ENCODE measurements around the gene SMIM24. TPM values are rescaled to one million over a fixed set of nuclear protein-coding genes. Genes with fewer than 3 reads are reported as not detected.

SMIM24 gene
- total and polyA plus RNA-seq, 9 of the 15 experiments (the other 6 are each of a cell fraction or from before 2014, with no cell fraction given) = 0.45 to 12.3 (median 1.4) TPM; not detected in 1

- 0 out of 2 replicates have a peak, but pooled peaks have one; percentile 55 for TF ChIP-seq CBX1 (IDR thresholded peaks at IDR 0.05; ENCODE audit: low read depth)
- TF ChIP-seq FOXP4 (CRISPR knock-in tag; IDR thresholded peaks at IDR 0.05; ENCODE audit: borderline replicate concordance) = peak; percentile 99
- 0 out of 2 replicates have a peak, but pooled peaks have one; percentile 29 for TF ChIP-seq HINFP (tag; conservative IDR thresholded peaks at IDR 0.05; ENCODE audit: low read depth)
- peak in 1 of 2 experiments; percentile 94; a peak in 1 of 4 replicates for TF ChIP-seq TEAD1 (CRISPR knock-in tag; IDR thresholded peaks at IDR 0.05)
- 0 out of 2 replicates have a peak, but pooled peaks have one; percentile 26 for TF ChIP-seq BRD4 (IDR thresholded peaks at IDR 0.05)
- peak; percentile 79 to 97; a peak in 3 of 4 replicates for TF ChIP-seq UBTF (IDR thresholded peaks at IDR 0.05; ENCODE audit: borderline replicate concordance in 1 of 2, low read depth in 2 of 2, low read length in 2 of 2)
- no peak for TF ChIP-seq RBM17 (IDR thresholded peaks at IDR 0.05; ENCODE audit: borderline replicate concordance, low read depth, low read length)
- no peak for TF ChIP-seq ZBTB40 (IDR thresholded peaks at IDR 0.05)
- peak; percentile 60; the same call in 1 of the 2 replicates for TF ChIP-seq ZBTB40 (CRISPR knock-in tag; IDR thresholded peaks at IDR 0.05)
These were observed 40.1 kb upstream of the SMIM24 start (continued) for GRCh38 chr19:3520166-3521103.
